BJ (cell line): Measurements from ENCODE around the gene COL3A1. TPM values are rescaled to one million over a fixed set of nuclear protein-coding genes. Genes with fewer than 3 reads are reported as not detected.

ENCODE experiments used
- CTCF ChIA-PET: fragments of 350-600 bp; formaldehyde crosslinking; extraction: SDS; loops from one replicate; lab custom pipeline; 2021; ENCODE audit warnings: antibody characterized with exemption, inconsistent platforms; lab: Yijun Ruan, JAX
- POLR2A ChIA-PET: fragments of 300-600 bp; sonication (Branson Sonifier 250); formaldehyde crosslinking; extraction: SDS; loops from one replicate; lab custom pipeline; 2021; ENCODE audit warnings: antibody characterized with exemption; lab: Charles Lee
- DNase-seq: peaks from one replicate; pipeline ENCODE4 v3.0.0-alpha.2; 2011; ENCODE audit warnings: low read depth
- H3K27me3 ChIP-seq: 2 replicates; pipeline ENCODE4 v1.6.0; 2011; ENCODE audit warnings: low read length; ENCODE audit not compliant: control insufficient read depth, insufficient read depth
- H3K36me3 ChIP-seq: 2 replicates; pipeline ENCODE4 v1.5.1; 2011; ENCODE audit warnings: low read length; ENCODE audit not compliant: control insufficient read depth, insufficient read depth
- H3K4me3 ChIP-seq: 2 replicates; pipeline ENCODE4 v1.5.1; 2011; ENCODE audit warnings: low read depth, mild to moderate bottlenecking, control low read depth, low read length
- polyA plus RNA-seq: library from polyadenylated mRNA; depleted of rRNA; stranded (reverse); fragments of >200 nt; gene quantifications from 2 replicates; pipeline ENCODE4 v1.2.3, GENCODE V29; 2011
- TF ChIP-seq, protein P1 (sequence below): IDR thresholded peaks from 2 replicates; pipeline ENCODE4 v1.5.1; 2011; ENCODE audit warnings: low read depth, mild to moderate bottlenecking, control low read depth, inconsistent platforms, low read length, moderate library complexity; ENCODE audit not compliant: insufficient read depth

The COL3A1 gene
- polyA plus RNA-seq, 1 experiment = 1,450 TPM

DNA sequence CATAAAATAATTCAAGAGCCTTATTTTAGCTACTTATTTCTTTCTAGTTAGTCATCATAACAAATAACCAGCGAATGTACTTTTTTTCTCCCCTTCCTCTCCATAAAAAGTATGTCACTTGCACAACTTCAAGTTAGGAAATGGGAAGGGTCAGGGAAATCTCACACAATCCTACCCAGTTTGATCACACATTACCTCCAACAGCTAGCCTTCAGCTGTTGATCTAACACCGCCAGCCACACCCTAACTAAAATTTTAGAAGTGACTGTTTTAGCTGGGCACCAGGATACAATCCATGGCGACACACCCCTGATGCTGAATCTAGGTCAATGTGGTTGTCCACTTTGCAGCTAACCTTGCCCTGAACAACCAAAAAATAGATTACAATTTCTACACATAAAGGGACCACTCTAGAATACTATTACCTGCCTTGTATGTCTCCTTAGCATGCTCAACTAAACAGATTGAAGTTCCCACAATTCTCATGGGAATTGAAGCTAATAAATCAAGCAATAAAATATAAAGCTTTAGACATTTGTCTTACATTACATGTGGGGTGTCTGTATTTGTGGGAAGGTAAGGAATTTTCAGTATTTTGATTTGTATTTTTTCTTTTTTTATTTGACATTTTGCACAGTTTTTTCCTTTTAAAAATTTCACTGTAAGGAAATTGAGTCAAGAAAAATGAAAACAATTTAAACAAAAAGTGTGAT is 7.3 kb upstream of the COL3A1 start:
- no peaks in the 10 kb centered on the region for H3K27me3 ChIP-seq
- no peak for DNase-seq
- H3K4me3 ChIP-seq = no peak overlapping the region
- TF ChIP-seq, protein P1, sequence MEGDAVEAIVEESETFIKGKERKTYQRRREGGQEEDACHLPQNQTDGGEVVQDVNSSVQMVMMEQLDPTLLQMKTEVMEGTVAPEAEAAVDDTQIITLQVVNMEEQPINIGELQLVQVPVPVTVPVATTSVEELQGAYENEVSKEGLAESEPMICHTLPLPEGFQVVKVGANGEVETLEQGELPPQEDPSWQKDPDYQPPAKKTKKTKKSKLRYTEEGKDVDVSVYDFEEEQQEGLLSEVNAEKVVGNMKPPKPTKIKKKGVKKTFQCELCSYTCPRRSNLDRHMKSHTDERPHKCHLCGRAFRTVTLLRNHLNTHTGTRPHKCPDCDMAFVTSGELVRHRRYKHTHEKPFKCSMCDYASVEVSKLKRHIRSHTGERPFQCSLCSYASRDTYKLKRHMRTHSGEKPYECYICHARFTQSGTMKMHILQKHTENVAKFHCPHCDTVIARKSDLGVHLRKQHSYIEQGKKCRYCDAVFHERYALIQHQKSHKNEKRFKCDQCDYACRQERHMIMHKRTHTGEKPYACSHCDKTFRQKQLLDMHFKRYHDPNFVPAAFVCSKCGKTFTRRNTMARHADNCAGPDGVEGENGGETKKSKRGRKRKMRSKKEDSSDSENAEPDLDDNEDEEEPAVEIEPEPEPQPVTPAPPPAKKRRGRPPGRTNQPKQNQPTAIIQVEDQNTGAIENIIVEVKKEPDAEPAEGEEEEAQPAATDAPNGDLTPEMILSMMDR = no peak
- H3K36me3 ChIP-seq = no peaks in the 10 kb centered on the region
- CTCF ChIA-PET = interaction anchor here (0.7 kb wide), 1 partner anchor 11 kb away, joined by 3 read pairs; no protein-coding TSS in a partner anchor
- POLR2A ChIA-PET = no interaction called here

DNA sequence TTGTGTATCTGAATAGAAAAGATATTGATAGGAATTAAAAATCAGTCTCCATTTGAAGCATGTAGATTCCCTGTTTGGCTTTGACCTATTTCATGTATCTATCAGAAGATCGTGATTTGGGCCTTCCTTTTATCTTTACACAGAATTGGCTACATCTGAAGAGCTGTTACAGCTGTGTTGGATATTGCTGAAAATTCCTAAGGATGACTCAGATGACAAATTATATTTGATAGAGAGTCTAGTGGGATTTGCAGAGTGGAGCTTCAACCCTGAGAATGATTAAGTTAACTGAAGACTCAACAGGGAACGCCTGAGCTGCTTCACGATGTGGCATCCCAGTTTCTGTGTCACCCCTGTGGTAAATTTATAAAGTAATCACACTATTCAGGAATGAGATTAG is 4.9 kb upstream of the COL3A1 start:
- no peak overlapping the region for H3K4me3 ChIP-seq

DNA sequence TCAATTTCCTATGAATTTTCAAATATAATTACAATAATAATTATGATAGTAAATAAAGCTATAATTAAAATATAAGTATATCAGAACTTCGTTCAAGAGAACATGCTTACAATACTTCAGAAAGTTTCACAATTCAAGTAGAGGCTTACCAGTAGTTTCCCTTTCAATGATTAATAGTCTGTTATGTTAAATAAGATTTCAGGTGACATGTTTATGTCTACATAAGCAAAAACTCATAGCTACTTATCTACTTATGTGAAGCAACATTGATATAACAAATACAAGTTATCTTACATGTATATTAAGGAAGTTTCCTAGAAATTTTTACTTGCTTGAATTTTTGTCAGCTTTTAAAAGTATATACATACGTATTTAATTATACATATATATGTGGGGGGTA is 4.5 kb upstream of the COL3A1 start:
- H3K27me3 ChIP-seq = no peaks in the 10 kb centered on the region
- CTCF ChIA-PET = no interaction called here
- DNase-seq = no peak
- TF ChIP-seq, protein P1 = no peak
- no peaks in the 10 kb centered on the region for H3K36me3 ChIP-seq
- POLR2A ChIA-PET = interaction anchor here (0.5 to 0.7 kb wide), 3 partner anchors 9 to 647 kb away, joined by 3 to 6 read pairs (median 3); no protein-coding TSS in a partner anchor
- H3K4me3 ChIP-seq = no peak overlapping the region

More for the DNA sequence above, 4.9 kb upstream of the COL3A1 start:
- H3K36me3 ChIP-seq = no peaks in the 10 kb centered on the region
- ChIA-PET CTCF (no interaction called here), POLR2A (interaction anchor here (0.5 to 0.7 kb wide), 2 partner anchors 9 to 648 kb away, joined by 3 read pairs; no protein-coding TSS in a partner anchor)
- no peak for DNase-seq
- TF ChIP-seq, protein P1 = no peak
- no peaks in the 10 kb centered on the region for H3K27me3 ChIP-seq

DNA sequence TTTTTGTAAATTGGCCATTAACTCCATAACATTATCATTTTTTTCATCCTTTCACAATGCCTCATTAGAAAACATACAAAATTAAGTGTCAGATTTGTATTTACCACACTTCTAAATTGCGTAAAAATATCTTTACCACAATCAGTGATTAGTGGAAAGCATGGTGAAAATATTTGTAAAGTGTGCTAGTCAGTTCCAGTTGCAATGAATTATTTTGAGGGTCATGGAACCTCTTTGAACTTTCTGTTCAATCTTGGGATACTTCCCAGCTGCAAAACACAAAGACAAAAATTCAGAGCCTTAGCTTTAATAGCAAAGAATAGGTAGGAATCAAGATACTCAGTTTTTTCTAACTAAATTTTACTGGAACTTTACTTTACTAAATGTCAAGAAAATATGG is 4.0 kb upstream of the COL3A1 start:
- ChIA-PET CTCF (no interaction called here), POLR2A (interaction anchor here (0.7 kb wide), 1 partner anchor 34 kb away, joined by 6 read pairs; no protein-coding TSS in a partner anchor)
- Histone ChIP-seq H3K27me3 (no peaks in the 10 kb centered on the region), H3K4me3 (no peak overlapping the region), H3K36me3 (no peaks in the 10 kb centered on the region)
- TF ChIP-seq, protein P1 = no peak
- no peak for DNase-seq

DNA sequence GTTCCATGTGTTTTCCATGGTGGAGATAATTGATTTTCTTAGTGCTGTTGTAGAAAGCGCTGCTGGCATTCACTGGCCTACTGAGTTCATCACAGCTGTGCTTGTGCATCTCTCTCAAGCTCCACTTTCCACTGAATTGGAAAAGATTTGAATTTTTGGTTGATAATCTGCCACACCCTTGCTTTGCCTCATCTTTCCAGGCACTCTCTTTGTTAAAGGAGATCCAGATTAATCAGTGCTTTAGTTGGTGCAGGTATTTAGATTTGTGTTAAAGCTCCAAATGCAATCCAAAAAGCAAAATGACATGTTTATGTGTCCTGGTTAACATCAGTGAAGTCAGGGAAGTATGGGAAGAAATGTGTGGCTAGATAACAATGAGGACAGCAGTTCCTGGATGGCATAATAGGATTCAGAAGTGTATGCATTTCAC is 2.7 kb upstream of the COL3A1 start:
- CTCF ChIA-PET = no interaction called here
- no peaks in the 10 kb centered on the region for H3K27me3 ChIP-seq
- H3K4me3 ChIP-seq = no peak overlapping the region
- DNase-seq = no peak
- H3K36me3 ChIP-seq = no peaks in the 10 kb centered on the region
- POLR2A ChIA-PET = no interaction called here
- TF ChIP-seq, protein P1 = no peak
